ENCODE measurements around the gene RGN.

Gene RGN

GRCh38 chrX:47078129-47079043 lies at the start of gene RGN:
Gene RGN (plus strand): TSS chrX:47078443. CDS start chrX:47081145, 2,702 bp downstream.
- no peak for DNase-seq (ENCODE audit: low read depth)
- H3K4me3 ChIP-seq (ENCODE audit: low read depth, low read length) = peak within 1 kb of the TSS; percentile 37
- no peak for TF ChIP-seq CTCF (conservative IDR thresholded peaks at IDR 0.05; ENCODE audit: low read depth, low read length)

- peak; percentile 49 for TF ChIP-seq CTCF (conservative IDR thresholded peaks at IDR 0.05; ENCODE audit: low read depth, low read length)
- no peak overlapping the region for H3K4me3 ChIP-seq (ENCODE audit: low read depth, low read length)
- peak; percentile 78 for DNase-seq (ENCODE audit: low read depth)
Observed at GRCh38 chrX:47030339-47030738, 47.9 kb upstream of the RGN start.

- no peak overlapping the region for H3K4me3 ChIP-seq (ENCODE audit: low read depth, low read length)
- no peak for TF ChIP-seq CTCF (conservative IDR thresholded peaks at IDR 0.05; ENCODE audit: low read depth, low read length)
- DNase-seq (ENCODE audit: low read depth) = peak; percentile 16
Observed at GRCh38 chrX:47047989-47048388, 30.3 kb upstream of the RGN start.

GRCh38 chrX:47059142-47059874 lies 18.9 kb upstream of the RGN start:
- no peak overlapping the region for H3K4me3 ChIP-seq (ENCODE audit: low read depth, low read length)
- DNase-seq (ENCODE audit: low read depth) = no peak
- TF ChIP-seq CTCF (conservative IDR thresholded peaks at IDR 0.05; ENCODE audit: low read depth, low read length) = no peak

GRCh38 chrX:47060708-47061107 lies 17.5 kb upstream of the RGN start:
- DNase-seq (ENCODE audit: low read depth) = no peak
- TF ChIP-seq CTCF (conservative IDR thresholded peaks at IDR 0.05; ENCODE audit: low read depth, low read length) = no peak
- no peak overlapping the region for H3K4me3 ChIP-seq (ENCODE audit: low read depth, low read length)

- no peak for DNase-seq (ENCODE audit: low read depth)
- H3K4me3 ChIP-seq (ENCODE audit: low read depth, low read length) = no peak overlapping the region
- no peak for TF ChIP-seq CTCF (conservative IDR thresholded peaks at IDR 0.05; ENCODE audit: low read depth, low read length)
Observed at GRCh38 chrX:47061238-47061919, 16.9 kb upstream of the RGN start.

Data from choroid plexus epithelial cell (primary cell).